Measurements from ENCODE around the gene PRKCA. TPM values are rescaled to one million over a fixed set of nuclear protein-coding genes. Genes with fewer than 3 reads are reported as not detected.

The PRKCA gene
- total and polyA plus RNA-seq, 5 experiments from 2014 or later = 1.3 to 97.3 (median 5.8) TPM

- Mint-ChIP-seq H3K27me3 (no peaks in the 10 kb centered on the region), H3K4me3 (no peak overlapping the region), H3K9me3 (no peaks in the 10 kb centered on the region), H3K4me1 (peaks cover 9 to 21% (median 13%) of the 10 kb centered on the region in 4 donors), H3K27ac (no peak overlapping the region), H3K36me3 (peaks cover 5 to 80% (median 37%) of the 10 kb centered on the region in 3 donors)
- DNase-seq = no peak
- POLR2A ChIA-PET = interaction anchor here (0.5 kb wide), 1 partner anchor 62 kb away, joined by 3 read pairs; no protein-coding TSS in a partner anchor
- ATAC-seq = no peak
Measured at GRCh38 chr17:66793814-66794213, 491.4 kb downstream of the PRKCA start.

- Mint-ChIP-seq H3K27ac (peak overlapping the region in 1 of 10 donors; percentile 32), H3K4me3 (no peak overlapping the region), H3K4me1 (peaks cover 9 to 12% (median 11%) of the 10 kb centered on the region in 4 donors), H3K36me3 (peaks cover 5 to 73% (median 37%) of the 10 kb centered on the region in 3 donors), H3K27me3 (no peaks in the 10 kb centered on the region), H3K9me3 (no peaks in the 10 kb centered on the region)
- ATAC-seq (no peak), DNase-seq (no peak)
- POLR2A ChIA-PET = interaction anchor here (0.9 kb wide), 1 partner anchor 20 kb away, joined by 3 read pairs; no protein-coding TSS in a partner anchor
Measured at GRCh38 chr17:66795486-66795885, 493.1 kb downstream of the PRKCA start.

GRCh38 chr17:66799849-66800537, 497.6 kb downstream of the PRKCA start:
- Mint-ChIP-seq H3K36me3 (peaks cover 5 to 75% (median 25%) of the 10 kb centered on the region in 3 donors), H3K27ac (peak overlapping the region in 4 of 10 donors; percentile 0 to 82 (median 63)), H3K9me3 (no peaks in the 10 kb centered on the region), H3K27me3 (no peaks in the 10 kb centered on the region), H3K4me1 (peaks cover 0 to 8% (median 7%) of the 10 kb centered on the region in 4 donors), H3K4me3 (no peak overlapping the region)
- POLR2A ChIA-PET = no interaction called here
- DNase-seq = no peak
- ATAC-seq = no peak

- POLR2A ChIA-PET = no interaction called here
- Mint-ChIP-seq H3K27me3 (no peaks in the 10 kb centered on the region), H3K27ac (peak overlapping the region in 2 of 10 donors; percentile 32 to 78), H3K4me1 (peaks cover 19 to 40% (median 29%) of the 10 kb centered on the region in 4 donors), H3K9me3 (no peaks in the 10 kb centered on the region), H3K4me3 (no peak overlapping the region), H3K36me3 (peaks cover 0 to 56% (median 14%) of the 10 kb centered on the region in 3 donors)
- DNase-seq (no peak), ATAC-seq (no peak)
Measured at GRCh38 chr17:66803474-66803951, 501.1 kb downstream of the PRKCA start.

- ATAC-seq = peak in 1 of 2 donors; percentile 40
- Mint-ChIP-seq H3K27me3 (no peaks in the 10 kb centered on the region), H3K27ac (peak overlapping the region in 8 of 10 donors; percentile 70 to 91 (median 75)), H3K9me3 (peaks cover 0 to under 1% (median 0%) of the 10 kb centered on the region in 9 donors), H3K4me3 (peak overlapping the region in 2 of 10 donors; percentile 20 to 36), H3K36me3 (peaks cover 0 to 49% (median 18%) of the 10 kb centered on the region in 3 donors), H3K4me1 (peaks cover 19 to 40% (median 29%) of the 10 kb centered on the region in 4 donors)
- POLR2A ChIA-PET = no interaction called here
- DNase-seq = no peak
Measured at GRCh38 chr17:66805567-66805966, 503.2 kb downstream of the PRKCA start.

GRCh38 chr17:66807182-66807581, 504.8 kb downstream of the PRKCA start:
- POLR2A ChIA-PET = no interaction called here
- Mint-ChIP-seq H3K27ac (peak overlapping the region in 7 of 10 donors; percentile 25 to 89 (median 56)), H3K27me3 (no peaks in the 10 kb centered on the region), H3K4me3 (peak overlapping the region in 2 of 10 donors; percentile 6 to 20), H3K9me3 (peaks cover 0 to 2% (median 0%) of the 10 kb centered on the region in 9 donors), H3K4me1 (peaks cover 19 to 40% (median 29%) of the 10 kb centered on the region in 4 donors), H3K36me3 (peaks cover 0 to 33% (median 15%) of the 10 kb centered on the region in 3 donors)
- ATAC-seq (no peak), DNase-seq (no peak)

- H3K4me1 Mint-ChIP-seq = peaks cover 19 to 38% (median 29%) of the 10 kb centered on the region in 4 donors
- H3K27ac Mint-ChIP-seq = peak overlapping the region in 1 of 10 donors; percentile 32
- H3K36me3 Mint-ChIP-seq = peaks cover 0 to 15% (median 12%) of the 10 kb centered on the region in 3 donors
- DNase-seq = no peak
- no peak for ATAC-seq
- no peak overlapping the region for H3K4me3 Mint-ChIP-seq
- peaks cover 0 to 4% (median 0%) of the 10 kb centered on the region in 9 donors for H3K9me3 Mint-ChIP-seq
- H3K27me3 Mint-ChIP-seq = peaks cover 0 to 2% (median 0%) of the 10 kb centered on the region in 5 donors
- POLR2A ChIA-PET = no interaction called here
Measured at GRCh38 chr17:66809408-66809807, 507.0 kb downstream of the PRKCA start.

- H3K4me3 Mint-ChIP-seq = no peak overlapping the region
- peaks cover 18 to 21% (median 20%) of the 10 kb centered on the region in 4 donors for H3K4me1 Mint-ChIP-seq
- DNase-seq (no peak), ATAC-seq (no peak)
- peaks cover 0 to 4% (median 0%) of the 10 kb centered on the region in 9 donors for H3K9me3 Mint-ChIP-seq
- POLR2A ChIA-PET = no interaction called here
- H3K27ac Mint-ChIP-seq = no peak overlapping the region
- peaks cover 0 to 11% (median 8%) of the 10 kb centered on the region in 3 donors for H3K36me3 Mint-ChIP-seq
- H3K27me3 Mint-ChIP-seq = peaks cover 0 to 7% (median 0%) of the 10 kb centered on the region in 5 donors
Measured at GRCh38 chr17:66810951-66811682, 508.7 kb downstream of the PRKCA start.

GRCh38 chr17:66811683-66812054, 509.3 kb downstream of the PRKCA start:
- peaks cover 0 to 11% (median 4%) of the 10 kb centered on the region in 3 donors for H3K36me3 Mint-ChIP-seq
- no peak for DNase-seq
- POLR2A ChIA-PET = no interaction called here
- peaks cover 0 to 4% (median 0%) of the 10 kb centered on the region in 9 donors for H3K9me3 Mint-ChIP-seq
- no peak overlapping the region for H3K27ac Mint-ChIP-seq
- no peak overlapping the region for H3K4me3 Mint-ChIP-seq
- H3K4me1 Mint-ChIP-seq = peaks cover 15 to 18% (median 17%) of the 10 kb centered on the region in 4 donors
- no peak for ATAC-seq
- H3K27me3 Mint-ChIP-seq = peaks cover 0 to 7% (median 0%) of the 10 kb centered on the region in 5 donors

GRCh38 chr17:66812571-66812970, 510.2 kb downstream of the PRKCA start:
- POLR2A ChIA-PET = interaction anchor here (0.6 kb wide), 1 partner anchor 194 kb away, joined by 3 read pairs; no protein-coding TSS in a partner anchor
- H3K27ac Mint-ChIP-seq = peak overlapping the region in 1 of 10 donors; percentile 59
- H3K36me3 Mint-ChIP-seq = peaks cover 2 to 11% (median 5%) of the 10 kb centered on the region in 3 donors
- peaks cover under 1 to 11% (median 2%) of the 10 kb centered on the region in 5 donors for H3K27me3 Mint-ChIP-seq
- peak overlapping the region in 2 of 10 donors; percentile 40 to 41 for H3K4me3 Mint-ChIP-seq
- H3K9me3 Mint-ChIP-seq = peaks cover 0 to 8% (median 2%) of the 10 kb centered on the region in 9 donors
- ATAC-seq (no peak), DNase-seq (no peak)
- peaks cover 9 to 10% (median 9%) of the 10 kb centered on the region in 4 donors for H3K4me1 Mint-ChIP-seq

GRCh38 chr17:66813296-66813695, 510.9 kb downstream of the PRKCA start:
- H3K9me3 Mint-ChIP-seq = peaks cover 0 to 15% (median 7%) of the 10 kb centered on the region in 9 donors
- H3K27ac Mint-ChIP-seq = peak overlapping the region in 1 of 10 donors; percentile 21
- peaks cover 1 to 12% (median 10%) of the 10 kb centered on the region in 3 donors for H3K36me3 Mint-ChIP-seq
- DNase-seq (no peak), ATAC-seq (no peak)
- POLR2A ChIA-PET = no interaction called here
- no peak overlapping the region for H3K4me3 Mint-ChIP-seq
- peaks cover 2 to 5% (median 2%) of the 10 kb centered on the region in 4 donors for H3K4me1 Mint-ChIP-seq
- H3K27me3 Mint-ChIP-seq = peaks cover 3 to 12% (median 5%) of the 10 kb centered on the region in 5 donors

- Mint-ChIP-seq H3K4me1 (peaks cover 0 to 4% (median 0%) of the 10 kb centered on the region in 4 donors), H3K27ac (peak overlapping the region in 1 of 10 donors; percentile 75), H3K36me3 (peaks cover 0 to 15% (median 7%) of the 10 kb centered on the region in 3 donors), H3K9me3 (peaks cover 0 to 19% (median 8%) of the 10 kb centered on the region in 9 donors), H3K27me3 (peaks cover 3 to 14% (median 5%) of the 10 kb centered on the region in 5 donors), H3K4me3 (no peak overlapping the region)
- no peak for ATAC-seq
- no peak for DNase-seq
- POLR2A ChIA-PET = no interaction called here
Measured at GRCh38 chr17:66814026-66814425, 511.6 kb downstream of the PRKCA start.
